ENCODE data around the gene SUMO4. TPM values are rescaled to one million over a fixed set of nuclear protein-coding genes. Genes with fewer than 3 reads are reported as not detected.

Gene SUMO4
- total and polyA plus RNA-seq, 2 of the 4 experiments (the other 2 are of a cell fraction) = 2.2 TPM; not detected in 1

DNA sequence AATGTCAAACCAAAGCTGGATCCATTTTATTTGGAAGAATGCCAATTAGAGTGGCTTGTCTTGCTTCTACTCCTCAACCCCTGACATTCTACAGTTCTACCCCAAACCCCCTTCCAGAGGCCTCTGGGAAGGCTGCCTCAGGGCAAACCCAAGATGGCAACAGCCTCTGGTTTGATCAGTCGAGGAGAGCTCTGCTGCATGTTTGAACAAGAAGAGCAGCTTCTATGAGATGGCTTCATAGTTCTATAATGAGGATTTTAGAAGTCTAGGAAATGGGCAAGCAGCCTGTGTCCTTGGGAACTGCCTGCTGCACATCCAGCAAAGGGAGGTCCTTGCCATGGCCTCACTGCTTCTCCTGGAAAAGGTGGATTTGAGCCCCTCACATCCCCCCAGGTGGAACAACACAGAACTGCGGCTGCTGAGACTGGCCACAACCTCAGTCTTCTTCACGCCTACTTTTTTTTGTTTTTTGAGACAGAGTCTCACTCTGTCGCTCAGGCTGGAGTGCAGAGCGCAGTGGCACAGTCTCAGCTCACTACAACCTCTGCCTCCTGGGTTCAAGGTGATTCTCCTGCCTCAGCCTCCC, 46.8 kb downstream of the SUMO4 start:
- H3K79me1 ChIP-seq (ENCODE audit: low read depth in 1 of 2, low read length in 2 of 2) = no peaks in the 10 kb centered on the region
- no peak overlapping the region for H2BK15ac ChIP-seq (ENCODE audit: low read depth, low read length)
- ChIA-PET CTCF (interaction anchor here (1.2 kb wide), 1 partner anchor 48 kb away, joined by 3 read pairs; no protein-coding TSS in a partner anchor), POLR2A (ENCODE audit: unreplicated experiment) (no interaction called here)
- no peak overlapping the region for H3K56ac ChIP-seq (ENCODE audit: extremely low read depth, insufficient read depth, low read length)
- H3K23ac ChIP-seq (ENCODE audit: low read depth, low read length) = no peak overlapping the region
- H3K4me1 ChIP-seq (ENCODE audit: control insufficient read depth, insufficient read depth, low read length) = peaks cover 1% of the 10 kb centered on the region; the same call in 1 of the 2 replicates
- H3K27ac ChIP-seq (ENCODE audit: insufficient read depth, low read length) = no peak overlapping the region
- H4K5ac ChIP-seq (ENCODE audit: low read depth, low read length) = no peak overlapping the region
- H3K9me3 ChIP-seq (ENCODE audit: control insufficient read depth, insufficient read depth, low read length) = no peaks in the 10 kb centered on the region
- H2AK5ac ChIP-seq (ENCODE audit: low read depth, low read length) = no peak overlapping the region
- WGBS, 2 experiments (ENCODE audit: extremely low coverage in 2 of 2, insufficient read length in 1 of 2) = 86% methylated on average over 2 of the region's 5 CpGs; no CpG with 5 or more reads in 1 of the 2 experiments
- no peak overlapping the region for H3K18ac ChIP-seq (ENCODE audit: low read depth, low read length)
- H3K9me1 ChIP-seq (ENCODE audit: insufficient read depth, low read length) = 0 out of 2 replicates have a peak, but pooled peaks cover 4% of the 10 kb centered on the region
- TF ChIP-seq RCOR1 (IDR thresholded peaks at IDR 0.05; ENCODE audit: insufficient replicate concordance, low read length) (no peak), FOS (IDR thresholded peaks at IDR 0.05; ENCODE audit: low read depth, low read length) (no peak), RAD21 (IDR thresholded peaks at IDR 0.05; ENCODE audit: low read length) (no peak), RFX5 (IDR thresholded peaks at IDR 0.05; ENCODE audit: low read depth, low read length) (no peak), BHLHE40 (IDR thresholded peaks at IDR 0.05; ENCODE audit: low read depth, low read length) (no peak), NFE2L2 (IDR thresholded peaks at IDR 0.05; ENCODE audit: low read depth, low read length) (no peak), MAFK (IDR thresholded peaks at IDR 0.05; ENCODE audit: low read depth, low read length) (no peak), POLR2A (IDR thresholded peaks at IDR 0.05; ENCODE audit: low read depth, low read length) (no peak)
- H3K4ac ChIP-seq (ENCODE audit: low read depth, low read length) = no peak overlapping the region
- DNase-seq (no peak), ATAC-seq (ENCODE audit: low read depth) (no peak)
- H2BK120ac ChIP-seq (ENCODE audit: low read depth, low read length) = no peak overlapping the region
- H2BK5ac ChIP-seq (ENCODE audit: low read depth, low read length, poor library complexity, severe bottlenecking) = no peak overlapping the region
- H4K91ac ChIP-seq (ENCODE audit: insufficient read depth, low read depth, low read length) = no peak overlapping the region
- H4K8ac ChIP-seq (ENCODE audit: low read depth in 2 of 2, low read length in 2 of 2) = no peak overlapping the region
- no peak overlapping the region for H2AFZ ChIP-seq (replicated peaks; ENCODE audit: low read length, poor library complexity)
- H4K20me1 ChIP-seq (ENCODE audit: insufficient read depth, low read length) = no peaks in the 10 kb centered on the region
- H3K4me3 ChIP-seq (ENCODE audit: insufficient read depth, low read depth, low read length) = no peak overlapping the region
- intact Hi-C loops (cut with micrococcal nuclease) = no loop called here
- no peak overlapping the region for H2BK20ac ChIP-seq (ENCODE audit: low read depth, low read length)
- no peak overlapping the region for H2AK9ac ChIP-seq (replicated peaks; ENCODE audit: low read depth, low read length, poor library complexity)
- in situ Hi-C loops (cut with MboI; ENCODE audit: low sequenced_read_pairs) = no loop called here
- no peak overlapping the region for H3K4me2 ChIP-seq (ENCODE audit: low read depth, low read length)
- dilution Hi-C loops (cut with HindIII; ENCODE audit: low sequenced_read_pairs, unreplicated experiment) = no loop called here
- H3K36me3 ChIP-seq (ENCODE audit: control insufficient read depth, insufficient read depth, low read length) = no peaks in the 10 kb centered on the region
- peaks cover 17% of the 10 kb centered on the region; the same call in 1 of the 2 replicates for H3K27me3 ChIP-seq (ENCODE audit: control insufficient read depth, insufficient read depth, low read length)
- no peak overlapping the region for H3K9ac ChIP-seq (ENCODE audit: low read depth, low read length)
- BruUV-seq (replicated peaks) = no TSS peak
- no peak overlapping the region for H3K14ac ChIP-seq (replicated peaks; ENCODE audit: low read depth, low read length)
